GM11168 (cell line): ENCODE results near the gene ARHGEF1.
"Not testable (repeated sequence)": the region's sequence is repeated elsewhere in the genome, so short reads cannot be mapped to it uniquely, and the experiment has no call there.

Source experiments
- in situ Hi-C: fragments of 300-500 bp; cut with MboI; formaldehyde crosslinking; loops from one replicate; pipeline ENCODE4 v1.12.0; 2022; ENCODE audit warnings: low sequenced_read_pairs; ENCODE audit not compliant: unreplicated experiment

ARHGEF1 gene

GRCh38 chr19:41903193-41903953 is 20.4 kb downstream of the ARHGEF1 start:
- in situ Hi-C loops: no loop called here

DNA sequence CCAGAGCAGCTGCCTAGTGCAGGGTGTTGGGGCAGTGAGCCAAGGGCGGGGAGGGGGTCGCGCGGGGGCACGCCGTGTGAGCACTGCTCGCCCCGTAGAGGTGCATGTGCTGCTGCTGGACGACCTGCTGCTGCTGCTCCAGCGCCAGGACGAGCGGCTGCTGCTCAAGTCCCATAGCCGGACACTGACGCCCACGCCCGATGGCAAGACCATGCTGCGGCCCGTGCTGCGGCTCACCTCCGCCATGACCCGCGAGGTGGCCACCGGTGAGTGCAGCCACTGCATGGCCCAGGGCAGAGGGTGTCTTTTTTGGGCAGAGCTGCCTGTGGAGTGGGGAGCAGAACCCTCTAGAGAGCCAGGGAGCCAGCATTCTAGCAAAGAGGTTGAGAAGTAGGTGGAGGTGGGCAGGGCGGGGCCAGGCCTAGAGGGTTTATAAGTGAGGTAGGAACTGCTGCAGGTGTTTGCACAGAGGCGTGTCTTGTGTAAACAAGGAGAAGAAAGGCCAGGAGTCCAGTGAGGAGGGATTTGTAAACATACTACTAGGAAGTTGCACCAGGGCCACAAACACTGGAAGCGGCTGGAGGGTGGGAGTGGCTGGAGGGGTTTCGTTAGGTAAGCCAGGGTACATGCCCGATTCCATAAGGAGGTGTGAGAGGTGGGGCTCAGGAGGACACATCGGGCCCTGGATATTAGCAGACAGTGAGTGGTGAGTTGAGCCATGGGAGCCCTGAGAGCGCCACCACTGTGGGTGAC is 21.3 kb downstream of the ARHGEF1 start:
- in situ Hi-C loops: no loop called here

DNA sequence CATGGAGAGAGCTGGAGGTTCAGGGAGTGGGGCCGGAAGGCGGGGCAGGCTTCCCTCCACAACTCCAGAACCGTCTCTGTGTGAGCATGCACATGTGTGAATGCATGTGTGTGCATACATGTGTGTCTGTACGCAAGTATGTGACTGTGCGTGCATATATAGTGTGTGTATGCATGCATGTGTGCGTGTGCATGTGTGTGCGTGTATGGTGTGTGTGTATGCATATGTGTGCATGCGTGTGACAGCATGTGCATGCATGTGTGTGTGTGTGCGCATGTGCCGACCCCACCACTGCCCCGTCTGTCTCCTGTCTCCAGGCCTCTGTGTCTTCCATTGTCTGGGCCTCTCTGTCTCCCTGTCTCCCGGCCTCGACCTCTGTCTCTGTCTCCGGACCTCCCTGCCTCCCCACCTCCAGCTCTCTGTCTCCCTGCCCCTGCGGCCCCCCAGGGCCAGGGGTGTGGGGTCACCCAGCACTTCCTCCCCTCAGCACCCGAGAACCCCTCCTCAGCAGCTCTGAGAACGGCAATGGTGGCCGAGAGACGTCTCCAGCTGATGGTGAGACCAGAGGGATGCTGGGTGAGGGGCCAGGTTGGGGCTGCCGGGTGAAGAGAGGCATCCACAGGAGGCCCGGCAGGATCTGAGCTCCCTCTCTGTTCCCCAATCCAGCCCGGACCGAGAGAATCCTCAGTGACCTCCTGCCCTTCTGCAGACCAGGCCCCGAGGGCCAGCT is 22.5 kb downstream of the ARHGEF1 start:
- in situ Hi-C loops: no loop called here

DNA sequence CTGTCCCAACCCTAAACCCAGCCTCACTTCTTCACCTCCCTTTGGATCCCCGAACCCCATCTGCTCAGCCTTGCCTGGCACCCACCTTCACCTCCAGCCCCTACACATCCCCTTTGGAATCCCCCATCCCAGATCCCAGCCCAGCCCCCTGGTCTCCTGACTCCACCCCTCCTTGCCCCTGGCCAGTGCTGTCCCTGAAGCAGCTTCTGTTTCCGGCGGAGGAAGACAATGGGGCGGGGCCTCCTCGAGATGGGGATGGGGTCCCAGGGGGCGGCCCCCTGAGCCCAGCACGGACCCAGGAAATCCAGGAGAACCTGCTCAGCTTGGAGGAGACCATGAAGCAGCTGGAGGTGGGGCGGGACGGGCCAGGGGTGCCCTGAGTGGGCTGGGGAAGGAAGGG is 23.3 kb downstream of the ARHGEF1 start:
- in situ Hi-C loops: no loop called here

DNA sequence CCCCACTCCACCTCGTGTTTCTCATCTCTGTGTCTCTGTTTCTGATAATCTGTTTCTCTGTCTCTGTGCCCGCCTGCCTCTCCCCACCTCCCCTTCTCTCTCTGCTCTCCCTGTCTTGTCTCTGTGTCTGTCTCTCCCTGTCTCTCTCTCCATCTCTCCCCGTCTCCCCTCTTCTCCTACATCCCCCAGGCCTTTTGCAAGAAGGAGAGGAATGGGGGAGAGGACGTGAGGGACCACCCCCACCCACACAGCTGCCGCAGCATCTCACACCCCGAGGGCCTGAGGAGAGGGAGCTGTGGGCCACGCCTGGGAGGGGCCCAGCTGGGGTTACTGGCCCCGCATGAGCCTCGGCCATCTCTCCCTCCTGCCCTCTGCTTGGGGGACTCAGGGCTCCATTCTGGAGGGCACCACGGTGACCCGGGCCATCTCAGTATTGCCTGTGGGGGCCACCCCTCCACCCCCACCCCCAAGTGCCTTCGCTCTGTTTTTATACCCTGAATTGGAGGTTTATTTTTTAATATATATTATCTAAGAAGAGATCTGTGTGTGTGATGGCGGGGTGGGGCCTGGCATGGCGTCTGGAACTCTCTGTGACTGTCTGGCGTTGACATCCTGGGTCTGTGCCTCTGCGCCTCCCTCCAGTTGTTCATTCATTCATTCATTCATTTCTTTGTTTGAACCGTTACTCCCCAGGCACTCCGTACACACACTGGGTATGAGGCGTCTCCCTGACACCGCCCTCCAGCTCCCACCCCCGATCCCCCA is 24.1 kb downstream of the ARHGEF1 start:
- in situ Hi-C loops: no loop called here

- in situ Hi-C loops: no loop called here
Observed at GRCh38 chr19:41907994-41908615, 25.1 kb downstream of the ARHGEF1 start.

- in situ Hi-C loops: no loop called here
Observed at GRCh38 chr19:41908724-41909464, 25.9 kb downstream of the ARHGEF1 start.

- in situ Hi-C loops: no loop called here
Observed at GRCh38 chr19:41909706-41910105, 26.7 kb downstream of the ARHGEF1 start.

GRCh38 chr19:41910240-41910991 is 27.4 kb downstream of the ARHGEF1 start:
- in situ Hi-C loops: no loop called here

- in situ Hi-C loops: no loop called here
Observed at GRCh38 chr19:41910992-41911888, 28.3 kb downstream of the ARHGEF1 start.

DNA sequence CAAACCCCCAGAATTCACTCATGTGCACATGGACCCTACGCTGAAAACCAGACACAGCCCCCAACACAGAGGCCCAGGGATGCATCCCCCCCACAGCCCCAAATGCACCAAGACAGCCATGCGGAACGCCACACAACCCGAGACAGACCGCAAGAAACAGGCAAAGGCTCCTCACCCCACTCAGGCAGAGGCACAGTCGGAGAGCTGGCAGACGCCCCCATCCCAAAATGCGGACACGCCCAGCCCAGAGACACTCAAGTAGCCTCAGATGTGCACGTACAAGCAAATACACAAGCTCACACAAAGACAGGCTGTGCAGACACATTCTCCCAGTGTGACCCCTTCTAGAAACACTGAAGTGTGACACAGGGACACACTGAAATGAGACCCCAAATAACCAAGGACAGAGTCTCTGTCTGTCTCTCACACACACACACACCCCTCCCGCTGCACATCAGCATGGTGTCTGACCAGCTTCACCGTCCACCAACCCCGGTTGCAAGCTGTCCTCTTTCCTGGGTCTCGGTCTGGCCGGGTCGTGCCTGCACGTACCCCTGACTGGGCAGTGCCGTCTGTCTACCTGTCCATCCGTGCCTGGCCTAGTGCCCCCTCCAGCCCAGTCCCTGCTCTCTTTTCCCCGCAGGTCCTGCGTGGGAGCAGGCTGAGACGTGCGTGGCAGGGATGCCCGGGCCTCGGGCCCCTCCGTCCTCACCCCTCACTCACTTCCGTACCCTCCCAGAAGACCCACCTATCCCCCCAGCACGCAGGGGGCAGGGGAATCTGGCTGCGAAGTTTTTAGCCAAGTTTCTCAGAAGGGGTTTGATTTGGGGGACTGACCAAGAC is 29.1 kb downstream of the ARHGEF1 start:
- in situ Hi-C loops: no loop called here

DNA sequence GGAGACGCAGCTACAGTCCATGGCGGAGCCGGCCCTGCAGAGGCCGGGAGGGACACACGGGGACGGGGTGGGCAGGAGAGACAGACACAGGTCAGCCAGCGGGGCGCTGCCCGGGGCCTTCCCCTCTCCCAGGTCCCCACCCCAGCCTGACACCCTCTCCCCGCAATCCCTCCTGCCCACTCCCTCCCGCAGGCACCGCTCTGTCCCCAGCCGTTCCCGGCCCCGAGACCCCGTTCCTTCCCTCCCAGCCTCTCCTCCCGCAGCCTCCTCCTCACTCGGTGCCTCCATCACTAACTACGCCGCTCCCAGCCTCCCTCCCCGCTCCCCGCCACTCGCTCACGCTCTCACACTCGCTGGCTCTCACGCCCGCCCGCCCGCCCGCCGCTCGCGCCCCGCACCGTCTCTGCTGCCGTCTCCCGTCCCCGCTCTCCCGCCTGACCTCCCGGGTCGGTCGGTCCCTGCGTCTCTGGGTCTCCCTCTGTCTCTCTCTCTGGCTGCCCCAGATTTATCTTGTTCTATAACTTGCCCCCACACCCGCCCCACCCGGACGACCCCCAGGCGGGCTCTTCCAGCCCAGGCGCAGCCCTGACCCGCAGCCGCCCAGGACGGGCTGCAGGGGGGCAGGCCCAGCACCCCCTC is 30.0 kb downstream of the ARHGEF1 start:
- in situ Hi-C loops: no loop called here

DNA sequence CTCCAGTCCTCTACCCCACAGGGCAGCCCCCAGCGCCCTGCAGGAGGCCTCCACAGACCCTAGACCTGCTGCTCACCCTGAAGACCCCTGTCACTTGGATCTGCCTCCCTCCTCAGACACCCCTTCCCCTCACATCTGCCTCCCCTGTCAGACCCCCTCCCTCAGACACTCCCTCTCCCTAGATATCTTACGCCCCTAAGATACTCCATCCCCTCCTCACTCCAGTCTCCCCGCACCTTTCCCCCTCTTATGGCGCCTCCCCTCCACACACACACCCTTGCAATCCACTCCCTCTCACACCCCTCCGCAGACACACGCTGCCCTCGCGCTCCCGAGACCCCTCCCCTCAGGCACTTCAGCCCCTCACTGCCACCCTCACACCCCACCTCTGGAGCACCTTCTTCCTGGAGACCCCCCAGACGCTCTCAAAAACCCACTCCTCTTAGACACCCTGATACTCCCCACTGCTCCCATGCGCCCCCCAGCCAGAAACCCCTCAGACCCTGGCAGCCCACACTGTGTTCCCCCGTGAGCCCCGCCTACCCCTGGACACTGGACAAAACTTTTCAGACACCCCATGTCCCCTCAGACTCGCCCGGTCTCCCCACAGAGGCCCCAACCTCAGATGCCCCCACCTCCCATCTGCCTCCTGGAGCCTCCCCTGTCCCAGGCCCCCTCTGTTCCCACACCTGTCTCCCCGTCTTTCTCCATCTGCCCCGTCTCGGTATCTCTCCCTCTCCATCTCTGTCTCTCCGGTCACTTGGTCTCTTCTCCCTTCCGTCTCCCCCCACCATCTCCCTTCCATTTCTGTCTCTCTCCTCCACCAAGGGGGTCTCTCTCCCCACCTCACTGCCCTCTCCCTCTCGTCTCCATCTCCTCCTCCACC is 30.8 kb downstream of the ARHGEF1 start:
- in situ Hi-C loops: no loop called here

DNA sequence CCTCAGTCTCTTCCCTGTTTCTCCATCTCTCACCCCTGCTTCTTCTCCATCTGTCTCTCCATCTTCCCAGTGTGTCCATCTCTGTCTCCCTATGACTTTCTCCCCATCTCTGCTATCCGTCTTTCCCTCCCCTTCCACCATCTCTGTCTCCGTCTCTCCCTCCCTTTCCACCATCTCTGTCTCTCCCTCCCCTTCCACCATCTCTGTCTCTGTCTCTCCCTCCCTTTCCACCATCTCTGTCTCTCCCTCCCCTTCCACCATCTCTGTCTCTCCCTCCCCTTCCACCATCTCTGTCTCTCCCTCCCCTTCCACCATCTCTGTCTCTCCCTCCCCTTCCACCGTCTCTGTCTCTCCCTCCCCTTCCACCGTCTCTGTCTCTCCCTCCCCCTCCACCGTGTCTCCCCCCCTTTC is 31.4 kb downstream of the ARHGEF1 start:
- in situ Hi-C loops: not testable (repeated sequence)
